ENCODE results near the gene CCDC60.

DNA sequence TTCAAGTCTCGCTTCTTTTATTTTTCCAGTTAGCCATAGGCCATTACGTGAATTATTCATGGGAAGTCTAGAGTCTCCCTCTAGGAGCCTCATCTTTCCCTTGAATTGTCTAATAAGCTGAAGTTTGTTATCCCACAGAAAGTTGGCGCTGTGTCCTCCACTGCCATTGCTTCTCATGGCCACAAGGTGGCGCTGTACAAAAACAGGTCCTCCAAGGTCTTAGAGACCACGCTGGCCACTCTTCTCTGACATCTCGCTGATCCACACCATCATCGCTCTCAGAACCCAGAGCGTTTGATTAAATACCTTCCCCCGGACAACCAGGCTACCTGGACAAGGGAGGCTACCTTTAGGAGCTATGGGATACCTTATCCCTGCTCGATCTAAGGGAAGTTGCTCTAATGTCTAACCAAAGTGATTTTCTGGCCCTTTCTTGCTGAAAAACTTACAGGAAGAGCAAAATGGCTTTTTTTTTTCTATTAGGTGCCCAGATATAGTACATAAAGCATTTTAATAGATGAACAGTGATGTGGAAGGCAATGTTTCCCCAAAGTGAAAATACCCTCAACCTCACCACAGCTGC lies 110.0 kb downstream of the CCDC60 start:
- TF ChIP-seq RAD21 (IDR thresholded peaks at IDR 0.05; ENCODE audit: low read depth), result peak; percentile 68
- TF ChIP-seq, protein P1, sequence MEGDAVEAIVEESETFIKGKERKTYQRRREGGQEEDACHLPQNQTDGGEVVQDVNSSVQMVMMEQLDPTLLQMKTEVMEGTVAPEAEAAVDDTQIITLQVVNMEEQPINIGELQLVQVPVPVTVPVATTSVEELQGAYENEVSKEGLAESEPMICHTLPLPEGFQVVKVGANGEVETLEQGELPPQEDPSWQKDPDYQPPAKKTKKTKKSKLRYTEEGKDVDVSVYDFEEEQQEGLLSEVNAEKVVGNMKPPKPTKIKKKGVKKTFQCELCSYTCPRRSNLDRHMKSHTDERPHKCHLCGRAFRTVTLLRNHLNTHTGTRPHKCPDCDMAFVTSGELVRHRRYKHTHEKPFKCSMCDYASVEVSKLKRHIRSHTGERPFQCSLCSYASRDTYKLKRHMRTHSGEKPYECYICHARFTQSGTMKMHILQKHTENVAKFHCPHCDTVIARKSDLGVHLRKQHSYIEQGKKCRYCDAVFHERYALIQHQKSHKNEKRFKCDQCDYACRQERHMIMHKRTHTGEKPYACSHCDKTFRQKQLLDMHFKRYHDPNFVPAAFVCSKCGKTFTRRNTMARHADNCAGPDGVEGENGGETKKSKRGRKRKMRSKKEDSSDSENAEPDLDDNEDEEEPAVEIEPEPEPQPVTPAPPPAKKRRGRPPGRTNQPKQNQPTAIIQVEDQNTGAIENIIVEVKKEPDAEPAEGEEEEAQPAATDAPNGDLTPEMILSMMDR (IDR thresholded peaks at IDR 0.05 in 2 of 3, conservative IDR thresholded peaks at IDR 0.05 in 1 of 3; ENCODE audit: borderline replicate concordance in 1 of 3, insufficient read depth in 1 of 3, low read depth in 2 of 3, low read length in 2 of 3), result peak; percentile 99 to 100 (median 100)
- TF ChIP-seq, protein P2, sequence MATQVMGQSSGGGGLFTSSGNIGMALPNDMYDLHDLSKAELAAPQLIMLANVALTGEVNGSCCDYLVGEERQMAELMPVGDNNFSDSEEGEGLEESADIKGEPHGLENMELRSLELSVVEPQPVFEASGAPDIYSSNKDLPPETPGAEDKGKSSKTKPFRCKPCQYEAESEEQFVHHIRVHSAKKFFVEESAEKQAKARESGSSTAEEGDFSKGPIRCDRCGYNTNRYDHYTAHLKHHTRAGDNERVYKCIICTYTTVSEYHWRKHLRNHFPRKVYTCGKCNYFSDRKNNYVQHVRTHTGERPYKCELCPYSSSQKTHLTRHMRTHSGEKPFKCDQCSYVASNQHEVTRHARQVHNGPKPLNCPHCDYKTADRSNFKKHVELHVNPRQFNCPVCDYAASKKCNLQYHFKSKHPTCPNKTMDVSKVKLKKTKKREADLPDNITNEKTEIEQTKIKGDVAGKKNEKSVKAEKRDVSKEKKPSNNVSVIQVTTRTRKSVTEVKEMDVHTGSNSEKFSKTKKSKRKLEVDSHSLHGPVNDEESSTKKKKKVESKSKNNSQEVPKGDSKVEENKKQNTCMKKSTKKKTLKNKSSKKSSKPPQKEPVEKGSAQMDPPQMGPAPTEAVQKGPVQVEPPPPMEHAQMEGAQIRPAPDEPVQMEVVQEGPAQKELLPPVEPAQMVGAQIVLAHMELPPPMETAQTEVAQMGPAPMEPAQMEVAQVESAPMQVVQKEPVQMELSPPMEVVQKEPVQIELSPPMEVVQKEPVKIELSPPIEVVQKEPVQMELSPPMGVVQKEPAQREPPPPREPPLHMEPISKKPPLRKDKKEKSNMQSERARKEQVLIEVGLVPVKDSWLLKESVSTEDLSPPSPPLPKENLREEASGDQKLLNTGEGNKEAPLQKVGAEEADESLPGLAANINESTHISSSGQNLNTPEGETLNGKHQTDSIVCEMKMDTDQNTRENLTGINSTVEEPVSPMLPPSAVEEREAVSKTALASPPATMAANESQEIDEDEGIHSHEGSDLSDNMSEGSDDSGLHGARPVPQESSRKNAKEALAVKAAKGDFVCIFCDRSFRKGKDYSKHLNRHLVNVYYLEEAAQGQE (IDR thresholded peaks at IDR 0.05; ENCODE audit: low read depth), result no peak
- no peak for TF ChIP-seq SIN3A (IDR thresholded peaks at IDR 0.05; ENCODE audit: low read depth)
- no peak for TF ChIP-seq POLR2A (IDR thresholded peaks at IDR 0.05; ENCODE audit: borderline replicate concordance, extremely low read depth, insufficient read depth, insufficient read length)
- no peak for TF ChIP-seq ZBTB33 (IDR thresholded peaks at IDR 0.05; ENCODE audit: extremely low read depth, insufficient replicate concordance, low read length)
- no peak for TF ChIP-seq POLR2AphosphoS5 (IDR thresholded peaks at IDR 0.05; ENCODE audit: low read depth, low read length)

All from HCT116 (cell line).